GM10248 (cell line): ENCODE results near the gene ITPRIP.

Experiments
- CTCF ChIA-PET: fragments of 300-600 bp; sonication (Branson Sonifier 250); formaldehyde crosslinking; extraction: SDS; loops from one replicate; lab custom pipeline; 2021; ENCODE audit warnings: antibody characterized with exemption; lab: Yijun Ruan, JAX
- POLR2A ChIA-PET: fragments of 350-650 bp; sonication (Branson Sonifier 250); formaldehyde crosslinking; extraction: SDS; loops from one replicate; lab custom pipeline; 2020; ENCODE audit warnings: antibody characterized with exemption; lab: Yijun Ruan, JAX
- DNase-seq: peaks from one replicate; pipeline ENCODE4 v3.0.0; 2012; ENCODE audit errors: extremely low spot score
- CTCF ChIP-seq: IDR thresholded peaks from 2 replicates; pipeline ENCODE4 v1.5.1; 2012; ENCODE audit warnings: mild to moderate bottlenecking, low read depth; ENCODE audit errors: extremely low read depth, missing control alignments, control extremely low read depth

Gene ITPRIP

GRCh38 chr10:104293781-104294321 is 44.4 kb downstream of the ITPRIP start:
- no peak for DNase-seq
- POLR2A ChIA-PET: no interaction called here
- CTCF ChIA-PET: interaction anchor here (3.5 to 9.8 kb wide), 6 partner anchors 12 to 56 kb away, joined by 26 to 240 read pairs (median 136); partner anchors contain the start of genes CFAP58, GSTO2 and ITPRIP
- TF ChIP-seq CTCF: no peak

- CTCF ChIA-PET: interaction anchor here (1.9 to 9.8 kb wide), 8 partner anchors 13 to 75 kb away, joined by 7 to 240 read pairs (median 48); partner anchors contain the start of genes CFAP58, GSTO2 and ITPRIP
- DNase-seq: no peak
- POLR2A ChIA-PET: interaction anchor here (0.6 kb wide), 1 partner anchor 37 kb away, joined by 5 read pairs; no protein-coding TSS in a partner anchor
- TF ChIP-seq CTCF: no peak
These were observed 45.3 kb downstream of the ITPRIP start for GRCh38 chr10:104293011-104293410.

- ChIA-PET POLR2A (no interaction called here), CTCF (interaction anchor here (0.7 to 9.8 kb wide), 30 partner anchors 8 to 187 kb away, joined by 3 to 240 read pairs (median 6); partner anchors contain the start of genes CFAP58, GSTO1, GSTO2 and ITPRIP)
- DNase-seq: peak; percentile 92
- peak; percentile 99 for TF ChIP-seq CTCF
These were observed 46.8 kb downstream of the ITPRIP start for GRCh38 chr10:104291439-104291951.

- POLR2A ChIA-PET: no interaction called here
- CTCF ChIA-PET: interaction anchor here (3.3 to 9.8 kb wide), 4 partner anchors 10 to 61 kb away, joined by 9 to 240 read pairs (median 134); partner anchors contain the start of gene CFAP58
These were observed 49.9 kb downstream of the ITPRIP start for GRCh38 chr10:104288355-104288754.

GRCh38 chr10:104286939-104287338 is 51.3 kb downstream of the ITPRIP start:
- POLR2A ChIA-PET: no interaction called here
- DNase-seq: no peak
- no peak for TF ChIP-seq CTCF
- CTCF ChIA-PET: interaction anchor here (1.0 to 6.5 kb wide), 5 partner anchors 12 to 327 kb away, joined by 3 to 49 read pairs (median 3); no protein-coding TSS in a partner anchor

More at GRCh38 chr10:104288355-104288754, 49.9 kb downstream of the ITPRIP start:
- DNase-seq: no peak
- no peak for TF ChIP-seq CTCF

GRCh38 chr10:104284846-104285245 is 53.4 kb downstream of the ITPRIP start:
- TF ChIP-seq CTCF: no peak
- ChIA-PET POLR2A (no interaction called here), CTCF (interaction anchor here (1.4 to 6.5 kb wide), 4 partner anchors 10 to 69 kb away, joined by 3 to 49 read pairs (median 4); partner anchors contain the start of gene CFAP58)
- no peak for DNase-seq
